GM21447 (cell line): Measurements from ENCODE around the gene CEMP1.

ENCODE experiments used
- ATAC-seq: cut with Tn5 transposase; IDR thresholded peaks from one replicate; pipeline ENCODE4 v1.9.1; 2021; ENCODE audit not compliant: unreplicated experiment

Gene CEMP1

GRCh38 chr16:2487517-2487842, 43.7 kb downstream of the CEMP1 start:
- ATAC-seq, result no peak

DNA sequence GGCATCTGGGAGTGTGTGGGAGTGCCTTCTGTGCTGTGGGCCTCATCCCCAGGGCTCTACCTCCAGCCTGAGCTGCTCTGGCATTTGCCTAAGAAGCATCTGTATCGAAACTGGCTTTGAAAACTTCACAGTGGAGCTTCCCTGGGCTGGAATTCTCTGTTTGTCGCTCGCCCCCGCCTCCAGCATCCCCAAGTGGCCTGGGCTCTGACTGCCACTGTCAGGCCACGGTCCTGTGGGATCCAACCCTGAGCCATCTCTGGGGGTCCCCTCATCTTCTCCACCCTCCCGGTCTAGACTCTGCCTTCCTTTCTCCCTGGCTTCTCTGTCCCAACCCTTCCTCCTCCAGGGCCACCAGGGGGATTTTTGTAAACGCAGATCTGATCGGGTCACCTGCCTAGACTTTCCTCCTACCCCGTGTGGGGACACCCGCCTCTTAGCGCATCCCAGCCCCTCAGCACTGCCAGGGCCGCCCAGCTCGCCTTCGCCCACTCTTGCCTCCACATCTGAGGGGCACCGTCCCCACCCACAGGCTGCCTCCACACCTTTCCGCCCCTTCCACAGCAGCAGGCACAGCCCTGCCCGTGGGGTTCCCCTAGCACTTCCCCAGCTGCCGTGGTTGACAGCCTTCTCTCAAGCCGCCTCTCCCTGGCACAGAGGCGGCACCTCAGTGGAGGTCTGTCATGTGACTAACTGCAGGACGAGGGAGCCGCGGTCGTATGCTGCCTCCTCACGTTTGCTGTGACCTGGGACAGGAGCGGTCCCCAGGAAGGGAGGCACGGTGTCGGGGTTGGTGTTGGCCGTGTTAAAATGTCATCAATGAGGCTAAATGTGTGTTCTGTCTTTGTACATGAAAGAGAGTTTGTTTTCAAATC, 44.3 kb downstream of the CEMP1 start:
- peak; percentile 82 for ATAC-seq

DNA sequence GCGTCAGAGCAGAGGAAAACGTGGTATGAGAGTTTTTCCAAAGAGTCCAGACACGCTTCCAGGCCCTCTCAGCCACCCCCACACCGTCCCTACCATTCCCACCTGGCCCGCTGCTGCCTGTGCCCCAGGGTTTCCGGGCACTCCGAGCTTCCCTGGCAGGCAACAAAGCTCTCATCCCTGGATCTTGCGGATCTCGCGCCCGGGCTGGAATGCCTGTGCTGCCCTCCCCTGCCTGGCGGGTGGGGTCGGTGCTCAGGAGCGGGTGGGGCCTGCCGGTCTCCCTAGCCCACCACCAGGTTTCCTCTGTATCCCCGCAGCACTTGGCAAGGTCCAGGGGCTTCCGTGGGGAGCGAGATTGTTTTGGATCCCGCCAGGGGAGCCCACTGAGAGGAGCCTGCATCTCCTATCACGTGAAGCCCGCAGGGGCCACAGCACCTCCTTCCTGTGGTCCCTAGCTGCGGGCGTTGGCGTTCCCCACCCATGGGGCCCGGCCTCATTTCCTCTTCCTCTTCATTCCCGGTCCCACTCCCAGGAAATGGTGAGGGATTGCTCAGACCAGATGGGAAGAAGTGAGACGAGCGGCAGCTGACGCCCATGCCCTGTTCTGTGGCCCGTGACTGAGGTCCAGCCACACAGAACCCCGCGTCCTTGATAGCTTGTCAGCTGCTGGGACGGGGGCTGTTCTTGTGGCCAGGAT, 45.2 kb downstream of the CEMP1 start:
- no peak for ATAC-seq

DNA sequence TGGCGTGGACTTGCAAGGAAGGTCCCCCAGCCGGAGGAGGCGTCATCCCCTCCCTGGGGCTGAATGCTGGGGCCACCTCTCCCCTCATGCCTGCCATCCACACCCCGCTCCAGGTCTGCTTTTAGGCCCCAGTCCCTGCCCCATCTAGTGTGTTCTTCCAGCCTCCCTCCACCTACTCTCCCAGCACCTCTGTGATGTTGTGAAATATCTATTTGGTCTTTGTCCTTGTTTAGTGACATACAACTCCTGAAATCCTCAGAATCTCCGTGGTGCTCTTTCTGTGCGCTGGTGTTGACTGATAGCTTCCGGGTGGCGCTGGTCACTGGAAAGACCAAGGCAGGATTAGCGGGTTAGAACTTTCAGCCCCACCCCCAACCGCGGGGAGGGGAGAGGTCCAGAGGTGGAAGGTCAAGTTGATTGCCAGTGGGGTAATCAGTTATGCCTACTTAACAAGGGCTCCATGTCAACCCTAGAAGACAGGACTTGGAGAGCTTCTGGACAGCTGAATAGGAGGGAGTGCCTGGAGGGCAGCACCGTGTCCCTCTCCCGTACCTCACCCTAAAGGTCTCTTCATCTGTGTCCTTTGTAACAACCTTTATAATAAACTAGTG, 46.2 kb downstream of the CEMP1 start:
- no peak for ATAC-seq

DNA sequence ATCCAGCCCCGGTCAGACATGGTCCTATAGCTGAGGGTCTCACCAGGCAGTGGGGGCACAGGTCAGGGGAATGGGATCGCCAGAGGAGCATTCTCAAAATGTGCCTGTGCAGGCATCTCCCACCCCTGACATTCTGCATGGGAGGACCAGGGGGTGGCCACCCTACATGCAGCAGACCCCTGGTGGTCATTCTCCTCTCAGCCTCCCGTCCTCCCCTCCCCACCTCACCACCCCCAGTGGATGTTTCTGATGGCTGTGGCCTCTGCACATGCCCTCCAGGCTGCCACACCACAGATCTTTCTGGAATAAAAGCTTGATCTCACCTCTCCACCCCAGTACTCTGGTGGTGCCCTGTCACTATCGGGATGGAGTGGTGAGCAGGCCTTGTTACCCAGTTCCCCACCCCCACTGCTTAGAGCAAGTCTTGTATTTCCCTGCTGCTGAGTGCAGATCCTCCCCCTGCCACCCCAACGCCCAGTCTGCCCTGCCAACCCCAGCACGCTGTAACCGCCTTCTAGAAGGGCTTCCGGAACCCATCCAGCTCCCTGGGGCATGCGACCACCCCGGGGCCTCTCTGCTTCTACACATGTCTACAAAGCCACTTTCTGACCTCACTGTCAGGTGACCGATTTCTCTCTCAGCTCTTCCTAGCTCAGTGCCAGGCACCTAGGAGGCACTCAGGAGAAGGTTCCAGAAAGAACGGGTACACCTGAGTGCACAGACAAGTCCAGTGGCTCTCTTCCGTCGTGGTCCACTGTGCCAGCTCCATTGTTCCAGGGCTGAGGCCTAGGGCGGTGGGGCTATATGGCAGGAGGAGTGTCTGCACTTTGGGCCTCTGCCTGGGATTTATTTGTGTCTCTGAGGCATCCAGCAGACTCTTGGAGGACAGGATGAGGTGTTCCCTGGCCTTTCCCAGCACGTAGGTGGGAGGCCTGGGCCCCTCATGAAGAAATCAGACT, 47.0 kb downstream of the CEMP1 start:
- no peak for ATAC-seq

- ATAC-seq, result no peak
Observed at GRCh38 chr16:2482708-2483534, 48.3 kb downstream of the CEMP1 start.

DNA sequence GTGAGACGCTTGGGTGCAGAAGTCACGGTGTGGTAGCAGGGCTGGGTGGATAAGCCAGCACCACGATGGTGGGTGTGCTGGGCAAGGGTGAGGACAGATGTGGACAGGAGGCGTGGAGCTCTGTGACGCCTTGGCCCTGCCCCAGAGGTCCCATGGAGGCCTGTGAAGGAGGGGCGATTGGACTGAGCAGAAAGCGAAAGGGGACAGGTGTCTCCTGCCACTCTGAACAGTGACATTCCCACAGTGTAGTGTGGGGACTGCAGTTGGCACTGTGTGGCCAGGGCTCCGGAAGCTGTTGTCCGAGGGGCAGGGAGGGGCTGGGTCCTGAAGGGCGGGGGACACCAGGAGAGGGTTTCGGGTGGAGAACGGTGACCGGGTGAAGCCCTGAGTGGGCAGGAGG, 49.0 kb downstream of the CEMP1 start:
- ATAC-seq, result no peak

- no peak for ATAC-seq
Observed at GRCh38 chr16:2481676-2482075, 49.5 kb downstream of the CEMP1 start.

- no peak for ATAC-seq
Observed at GRCh38 chr16:2480948-2481347, 50.3 kb downstream of the CEMP1 start.
